ENCODE measurements around the gene ABI1. TPM values are rescaled to one million over a fixed set of nuclear protein-coding genes. Genes with fewer than 3 reads are reported as not detected.

Gene ABI1
- total and polyA plus RNA-seq, 2 of the 4 experiments (the other 2 are of a cell fraction) = 49.6 to 71.3 TPM

DNA sequence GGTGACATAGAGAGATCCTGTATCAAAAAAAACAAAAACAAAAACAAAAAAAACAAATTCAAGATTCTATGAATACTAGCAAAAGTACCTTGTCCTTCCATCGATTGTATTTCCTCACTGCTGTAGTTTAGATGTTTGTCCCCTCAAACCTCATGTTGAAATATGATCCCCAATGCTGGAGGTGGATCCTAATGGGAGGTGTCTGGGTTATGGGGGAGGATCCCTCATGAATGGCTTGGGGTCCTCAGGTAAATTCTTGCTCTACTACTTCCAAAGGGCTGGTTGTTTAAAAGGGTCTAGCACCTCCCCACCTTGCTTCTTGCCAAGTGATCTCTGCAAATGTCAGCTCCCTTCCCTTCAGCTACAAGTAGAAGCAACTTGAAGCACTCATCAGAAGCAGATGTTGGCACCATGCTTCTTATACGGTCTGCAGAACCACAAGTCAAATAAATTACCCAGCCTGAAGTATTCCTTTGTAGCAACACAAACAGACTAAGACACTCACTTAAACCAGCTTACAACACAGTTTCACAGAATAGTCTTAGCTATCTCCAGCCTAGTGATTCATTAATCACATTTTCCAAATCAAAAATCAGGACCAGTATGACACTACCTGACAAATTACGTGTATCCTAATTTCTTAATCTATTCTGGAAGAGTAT, 20.7 kb downstream of the ABI1 start:
- intact Hi-C loops (cut with micrococcal nuclease) = loop anchor here (5.0 kb wide), 1 partner anchor 33 kb away; no protein-coding TSS in a partner anchor
- no peaks in the 10 kb centered on the region for H3K27me3 ChIP-seq (ENCODE audit: control insufficient read depth, insufficient read depth, low read length)
- peaks cover 26 to 67% of the 10 kb centered on the region in 2 experiments for H3K79me1 ChIP-seq (ENCODE audit: low read depth in 1 of 2, low read length in 2 of 2)
- H3K9me1 ChIP-seq (ENCODE audit: insufficient read depth, low read length) = peaks cover 14% of the 10 kb centered on the region; the same call in 1 of the 2 replicates
- H3K36me3 ChIP-seq (ENCODE audit: control insufficient read depth, insufficient read depth, low read length) = no peaks in the 10 kb centered on the region
- dilution Hi-C loops (cut with HindIII; ENCODE audit: low sequenced_read_pairs, unreplicated experiment) = no loop called here
- no peak overlapping the region for H3K18ac ChIP-seq (ENCODE audit: low read depth, low read length)
- no peak overlapping the region for H3K14ac ChIP-seq (replicated peaks; ENCODE audit: low read depth, low read length)
- ATAC-seq (ENCODE audit: low read depth) (peak; percentile 60), DNase-seq (peak; percentile 74)
- POLR2A ChIA-PET (ENCODE audit: unreplicated experiment) = no interaction called here
- H4K20me1 ChIP-seq (ENCODE audit: insufficient read depth, low read length) = peaks cover 73% of the 10 kb centered on the region
- H4K8ac ChIP-seq (ENCODE audit: low read depth in 2 of 2, low read length in 2 of 2) = no peak overlapping the region
- no peaks in the 10 kb centered on the region for H3K9me3 ChIP-seq (ENCODE audit: control insufficient read depth, insufficient read depth, low read length)
- H2AK9ac ChIP-seq (replicated peaks; ENCODE audit: low read depth, low read length, poor library complexity) = no peak overlapping the region
- no peak overlapping the region for H3K4ac ChIP-seq (ENCODE audit: low read depth, low read length)
- no peak overlapping the region for H3K4me3 ChIP-seq (ENCODE audit: insufficient read depth, low read depth, low read length)
- no peak overlapping the region for H3K4me2 ChIP-seq (ENCODE audit: low read depth, low read length)
- H3K9ac ChIP-seq (ENCODE audit: low read depth, low read length) = no peak overlapping the region
- CTCF ChIA-PET = interaction anchor here (0.8 kb wide), 1 partner anchor 113 kb away, joined by 5 read pairs; no protein-coding TSS in a partner anchor
- no TSS peak for BruUV-seq (replicated peaks)
- no peak overlapping the region for H2BK20ac ChIP-seq (ENCODE audit: low read depth, low read length)
- H2BK5ac ChIP-seq (ENCODE audit: low read depth, low read length, poor library complexity, severe bottlenecking) = no peak overlapping the region
- H4K5ac ChIP-seq (ENCODE audit: low read depth, low read length) = no peak overlapping the region
- H3K56ac ChIP-seq (ENCODE audit: extremely low read depth, insufficient read depth, low read length) = no peak overlapping the region
- in situ Hi-C loops (cut with MboI; ENCODE audit: low sequenced_read_pairs) = no loop called here
- no peak overlapping the region for H4K91ac ChIP-seq (ENCODE audit: insufficient read depth, low read depth, low read length)
- no peak overlapping the region for H2AFZ ChIP-seq (replicated peaks; ENCODE audit: low read length, poor library complexity)
- no peak overlapping the region for H2AK5ac ChIP-seq (ENCODE audit: low read depth, low read length)
- H2BK15ac ChIP-seq (ENCODE audit: low read depth, low read length) = no peak overlapping the region
- WGBS, 2 experiments (ENCODE audit: extremely low coverage in 2 of 2, insufficient read length in 1 of 2) = 29% methylated on average over 1 of the region's 3 CpGs; no CpG with 5 or more reads in 1 of the 2 experiments
- TF ChIP-seq BHLHE40 (IDR thresholded peaks at IDR 0.05; ENCODE audit: low read depth, low read length) (no peak), RFX5 (IDR thresholded peaks at IDR 0.05; ENCODE audit: low read depth, low read length) (no peak), CTCF (conservative IDR thresholded peaks at IDR 0.05; ENCODE audit: low read depth, low read length) (no peak), NFE2L2 (IDR thresholded peaks at IDR 0.05; ENCODE audit: low read depth, low read length) (no peak), MAZ (IDR thresholded peaks at IDR 0.05; ENCODE audit: borderline replicate concordance, low read depth, low read length) (no peak), MAFK (IDR thresholded peaks at IDR 0.05; ENCODE audit: low read depth, low read length) (no peak)
- H3K4me1 ChIP-seq (ENCODE audit: control insufficient read depth, insufficient read depth, low read length) = peaks cover 5% of the 10 kb centered on the region
- H2BK120ac ChIP-seq (ENCODE audit: low read depth, low read length) = no peak overlapping the region
- H3K27ac ChIP-seq (ENCODE audit: insufficient read depth, low read length) = no peak overlapping the region
- H3K23ac ChIP-seq (ENCODE audit: low read depth, low read length) = no peak overlapping the region
